ENCODE measurements around the gene BCL6.
A peak's percentile ranks its signal among the peaks of the same experiment; 100 is the strongest.

DNA sequence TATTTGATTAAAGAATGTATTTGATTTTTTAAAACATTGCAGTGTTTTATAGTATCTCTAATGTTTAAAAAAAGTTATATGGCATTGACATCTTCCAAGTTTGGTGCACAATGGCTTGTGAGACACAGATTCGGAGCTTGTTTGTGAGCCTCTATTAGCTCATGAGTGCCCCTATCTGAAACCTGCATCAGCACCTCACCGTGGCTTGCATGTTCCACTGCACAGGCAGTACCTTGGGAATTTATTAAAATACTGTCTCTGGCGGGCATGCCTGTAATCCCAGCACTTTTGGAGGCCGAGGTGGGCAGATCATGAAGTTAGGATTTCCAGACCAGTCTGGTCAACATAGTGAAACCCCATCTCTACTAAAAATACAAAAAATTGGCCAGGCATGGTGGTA lies 36.1 kb downstream of the BCL6 start:
- TF ChIP-seq, protein P1, sequence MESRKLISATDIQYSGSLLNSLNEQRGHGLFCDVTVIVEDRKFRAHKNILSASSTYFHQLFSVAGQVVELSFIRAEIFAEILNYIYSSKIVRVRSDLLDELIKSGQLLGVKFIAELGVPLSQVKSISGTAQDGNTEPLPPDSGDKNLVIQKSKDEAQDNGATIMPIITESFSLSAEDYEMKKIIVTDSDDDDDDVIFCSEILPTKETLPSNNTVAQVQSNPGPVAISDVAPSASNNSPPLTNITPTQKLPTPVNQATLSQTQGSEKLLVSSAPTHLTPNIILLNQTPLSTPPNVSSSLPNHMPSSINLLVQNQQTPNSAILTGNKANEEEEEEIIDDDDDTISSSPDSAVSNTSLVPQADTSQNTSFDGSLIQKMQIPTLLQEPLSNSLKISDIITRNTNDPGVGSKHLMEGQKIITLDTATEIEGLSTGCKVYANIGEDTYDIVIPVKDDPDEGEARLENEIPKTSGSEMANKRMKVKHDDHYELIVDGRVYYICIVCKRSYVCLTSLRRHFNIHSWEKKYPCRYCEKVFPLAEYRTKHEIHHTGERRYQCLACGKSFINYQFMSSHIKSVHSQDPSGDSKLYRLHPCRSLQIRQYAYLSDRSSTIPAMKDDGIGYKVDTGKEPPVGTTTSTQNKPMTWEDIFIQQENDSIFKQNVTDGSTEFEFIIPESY (IDR thresholded peaks at IDR 0.05): no peak
- TF ChIP-seq, protein P2, sequence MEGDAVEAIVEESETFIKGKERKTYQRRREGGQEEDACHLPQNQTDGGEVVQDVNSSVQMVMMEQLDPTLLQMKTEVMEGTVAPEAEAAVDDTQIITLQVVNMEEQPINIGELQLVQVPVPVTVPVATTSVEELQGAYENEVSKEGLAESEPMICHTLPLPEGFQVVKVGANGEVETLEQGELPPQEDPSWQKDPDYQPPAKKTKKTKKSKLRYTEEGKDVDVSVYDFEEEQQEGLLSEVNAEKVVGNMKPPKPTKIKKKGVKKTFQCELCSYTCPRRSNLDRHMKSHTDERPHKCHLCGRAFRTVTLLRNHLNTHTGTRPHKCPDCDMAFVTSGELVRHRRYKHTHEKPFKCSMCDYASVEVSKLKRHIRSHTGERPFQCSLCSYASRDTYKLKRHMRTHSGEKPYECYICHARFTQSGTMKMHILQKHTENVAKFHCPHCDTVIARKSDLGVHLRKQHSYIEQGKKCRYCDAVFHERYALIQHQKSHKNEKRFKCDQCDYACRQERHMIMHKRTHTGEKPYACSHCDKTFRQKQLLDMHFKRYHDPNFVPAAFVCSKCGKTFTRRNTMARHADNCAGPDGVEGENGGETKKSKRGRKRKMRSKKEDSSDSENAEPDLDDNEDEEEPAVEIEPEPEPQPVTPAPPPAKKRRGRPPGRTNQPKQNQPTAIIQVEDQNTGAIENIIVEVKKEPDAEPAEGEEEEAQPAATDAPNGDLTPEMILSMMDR (IDR thresholded peaks at IDR 0.05; ENCODE audit: low read depth, low read length, missing input control): no peak
- TF ChIP-seq RAD21 (IDR thresholded peaks at IDR 0.05) (peak in 1 of 2 donors; percentile 9), YY1 (IDR thresholded peaks at IDR 0.05) (no peak), RXRA (IDR thresholded peaks at IDR 0.05) (no peak), GABPA (IDR thresholded peaks at IDR 0.05 in 1 of 2, conservative IDR thresholded peaks at IDR 0.05 in 1 of 2) (no peak), JUND (IDR thresholded peaks at IDR 0.05) (no peak), EGR1 (IDR thresholded peaks at IDR 0.05; ENCODE audit: low read depth in 2 of 2) (no peak), HNF4G (IDR thresholded peaks at IDR 0.05) (no peak), FOXA2 (IDR thresholded peaks at IDR 0.05) (no peak), SP1 (IDR thresholded peaks at IDR 0.05) (no peak), HNF4A (conservative IDR thresholded peaks at IDR 0.05) (no peak), TAF1 (conservative IDR thresholded peaks at IDR 0.05) (no peak)
- TF ChIP-seq, protein P3, sequence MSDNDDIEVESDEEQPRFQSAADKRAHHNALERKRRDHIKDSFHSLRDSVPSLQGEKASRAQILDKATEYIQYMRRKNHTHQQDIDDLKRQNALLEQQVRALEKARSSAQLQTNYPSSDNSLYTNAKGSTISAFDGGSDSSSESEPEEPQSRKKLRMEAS (IDR thresholded peaks at IDR 0.05): no peak

Measured in liver (tissue), 3 donors.